ENCODE data around the gene LIMCH1.

LIMCH1 gene

GRCh38 chr4:41571422-41571821 lies 33.5 kb downstream of the LIMCH1 start:
- DNase-seq (ENCODE audit: low read depth), result no peak

- no peak for DNase-seq (ENCODE audit: low read depth)
Measured at GRCh38 chr4:41572516-41572915, 34.6 kb downstream of the LIMCH1 start.

GRCh38 chr4:41572956-41573355 lies 35.0 kb downstream of the LIMCH1 start:
- DNase-seq (ENCODE audit: low read depth), result no peak

- no peak for DNase-seq (ENCODE audit: low read depth)
Measured at GRCh38 chr4:41573502-41574001, 35.6 kb downstream of the LIMCH1 start.

GRCh38 chr4:41575207-41575606 lies 37.2 kb downstream of the LIMCH1 start:
- no peak for DNase-seq (ENCODE audit: low read depth)

- DNase-seq (ENCODE audit: low read depth), result no peak
Measured at GRCh38 chr4:41575665-41576064, 37.7 kb downstream of the LIMCH1 start.

- no peak for DNase-seq (ENCODE audit: low read depth)
Measured at GRCh38 chr4:41579043-41579442, 41.1 kb downstream of the LIMCH1 start.

GRCh38 chr4:41579526-41579925 lies 41.6 kb downstream of the LIMCH1 start:
- DNase-seq (ENCODE audit: low read depth), result no peak

- DNase-seq (ENCODE audit: low read depth), result no peak
Measured at GRCh38 chr4:41580007-41580406, 42.0 kb downstream of the LIMCH1 start.

- no peak for DNase-seq (ENCODE audit: low read depth)
Measured at GRCh38 chr4:41586675-41587225, 48.8 kb downstream of the LIMCH1 start.

- DNase-seq (ENCODE audit: low read depth), result no peak
Measured at GRCh38 chr4:41587286-41587685, 49.3 kb downstream of the LIMCH1 start.

GRCh38 chr4:41590591-41590990 lies 52.6 kb downstream of the LIMCH1 start:
- DNase-seq (ENCODE audit: low read depth), result no peak

- no peak for DNase-seq (ENCODE audit: low read depth)
Measured at GRCh38 chr4:41594432-41594831, 56.5 kb downstream of the LIMCH1 start.

GRCh38 chr4:41597494-41597893 lies 59.5 kb downstream of the LIMCH1 start:
- DNase-seq (ENCODE audit: low read depth), result no peak

GRCh38 chr4:41598580-41598979 lies 60.6 kb downstream of the LIMCH1 start:
- DNase-seq (ENCODE audit: low read depth), result no peak

GRCh38 chr4:41599192-41599786 lies 61.3 kb downstream of the LIMCH1 start:
- DNase-seq (ENCODE audit: low read depth), result no peak

GRCh38 chr4:41600243-41600912 lies 62.4 kb downstream of the LIMCH1 start:
- no peak for DNase-seq (ENCODE audit: low read depth)

- DNase-seq (ENCODE audit: low read depth), result no peak
Measured at GRCh38 chr4:41601025-41601424, 63.1 kb downstream of the LIMCH1 start.

GRCh38 chr4:41602113-41602512 lies 64.2 kb downstream of the LIMCH1 start:
- DNase-seq (ENCODE audit: low read depth), result no peak

GRCh38 chr4:41602886-41603498 lies 65.0 kb downstream of the LIMCH1 start:
- no peak for DNase-seq (ENCODE audit: low read depth)

- no peak for DNase-seq (ENCODE audit: low read depth)
Measured at GRCh38 chr4:41609851-41610250, 71.9 kb downstream of the LIMCH1 start.

- no peak for DNase-seq (ENCODE audit: low read depth)
Measured at GRCh38 chr4:41610474-41610873, 72.5 kb downstream of the LIMCH1 start.

Data from stimulated activated CD8-positive, alpha-beta memory T cell treated with anti-CD3 and anti-CD28 coated beads, Interleukin-15, amount 100 ng/mL, for 24 hours (primary cell).